ENCODE measurements around the gene METTL17.
"Not testable (repeated sequence)": the region's sequence is repeated elsewhere in the genome, so short reads cannot be mapped to it uniquely, and the experiment has no call there.

Gene METTL17

GRCh38 chr14:21025371-21026273 lies 35.8 kb downstream of the METTL17 start:
- DNase-seq = no peak

GRCh38 chr14:21026274-21026987 lies 36.7 kb downstream of the METTL17 start:
- DNase-seq = no peak

- no peak for DNase-seq
Measured at GRCh38 chr14:21026988-21027315, 37.2 kb downstream of the METTL17 start.

- DNase-seq = no peak
Measured at GRCh38 chr14:21029917-21030316, 40.1 kb downstream of the METTL17 start, which contains the start of gene TPPP2. Gene TPPP2 (plus strand): TSS chr14:21030217. CDS start chr14:21030582, 365 bp downstream.

- no peak for DNase-seq
Measured at GRCh38 chr14:21030531-21030930, 40.8 kb downstream of the METTL17 start.

GRCh38 chr14:21032326-21033132 lies 42.7 kb downstream of the METTL17 start:
- no peak for DNase-seq

- DNase-seq = no peak
Measured at GRCh38 chr14:21033133-21033698, 43.4 kb downstream of the METTL17 start.

DNA sequence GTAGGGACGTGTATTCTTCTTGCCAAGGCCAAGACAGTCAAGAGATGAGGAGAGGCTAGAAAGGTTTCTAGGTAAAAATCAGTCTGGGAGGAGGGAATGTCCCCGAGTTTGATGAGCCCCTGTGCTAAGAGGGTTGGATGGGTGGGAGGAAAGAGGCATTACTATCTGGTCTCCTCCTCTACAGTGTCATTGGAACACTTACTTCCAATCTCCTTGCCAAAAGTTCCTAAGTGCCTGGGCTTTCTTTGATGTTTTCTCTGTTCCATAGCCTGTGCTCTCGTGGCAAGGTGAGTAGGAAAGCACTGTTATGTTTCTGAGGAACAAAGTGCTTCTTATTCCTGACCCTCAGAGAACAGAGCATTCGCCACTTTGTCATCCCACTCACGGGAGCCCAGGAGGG lies 44.9 kb downstream of the METTL17 start, which contains the start of gene RNASE13:
RNASE13 (minus strand) TSS at position 101 of the 400 bp plus-strand sequence. CDS start 519 bp downstream, outside the sequence.
- DNase-seq = no peak

- no peak for DNase-seq
Measured at GRCh38 chr14:21036751-21037150, 47.0 kb downstream of the METTL17 start.

GRCh38 chr14:21037156-21037555 lies 47.4 kb downstream of the METTL17 start:
- DNase-seq = no peak

GRCh38 chr14:21038441-21039422 lies 49.0 kb downstream of the METTL17 start:
- DNase-seq = no peak

- no peak for DNase-seq
Measured at GRCh38 chr14:21039585-21040369, 50.0 kb downstream of the METTL17 start.

GRCh38 chr14:21040370-21040925 lies 50.7 kb downstream of the METTL17 start:
- no peak for DNase-seq

DNA sequence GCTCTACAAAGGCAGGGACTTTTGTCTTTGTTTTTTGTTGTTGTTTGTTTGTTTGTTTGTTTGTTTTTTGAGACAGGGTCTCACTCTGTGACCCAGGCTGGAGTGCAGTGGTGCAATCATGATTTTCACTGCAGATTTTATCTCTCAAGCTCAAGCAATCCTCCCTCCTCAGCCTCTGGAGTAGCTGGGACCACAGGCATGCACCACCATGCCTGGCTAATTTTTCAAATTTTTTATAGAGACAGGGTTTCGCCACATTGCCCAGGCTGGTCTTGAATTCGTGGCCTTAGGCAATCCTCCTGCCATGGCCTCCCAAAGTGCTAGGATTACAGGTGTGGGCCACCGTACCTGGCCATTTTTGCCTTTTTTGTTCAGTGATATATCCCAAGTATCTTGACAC lies 51.2 kb downstream of the METTL17 start:
- DNase-seq = not testable (repeated sequence)

DNA sequence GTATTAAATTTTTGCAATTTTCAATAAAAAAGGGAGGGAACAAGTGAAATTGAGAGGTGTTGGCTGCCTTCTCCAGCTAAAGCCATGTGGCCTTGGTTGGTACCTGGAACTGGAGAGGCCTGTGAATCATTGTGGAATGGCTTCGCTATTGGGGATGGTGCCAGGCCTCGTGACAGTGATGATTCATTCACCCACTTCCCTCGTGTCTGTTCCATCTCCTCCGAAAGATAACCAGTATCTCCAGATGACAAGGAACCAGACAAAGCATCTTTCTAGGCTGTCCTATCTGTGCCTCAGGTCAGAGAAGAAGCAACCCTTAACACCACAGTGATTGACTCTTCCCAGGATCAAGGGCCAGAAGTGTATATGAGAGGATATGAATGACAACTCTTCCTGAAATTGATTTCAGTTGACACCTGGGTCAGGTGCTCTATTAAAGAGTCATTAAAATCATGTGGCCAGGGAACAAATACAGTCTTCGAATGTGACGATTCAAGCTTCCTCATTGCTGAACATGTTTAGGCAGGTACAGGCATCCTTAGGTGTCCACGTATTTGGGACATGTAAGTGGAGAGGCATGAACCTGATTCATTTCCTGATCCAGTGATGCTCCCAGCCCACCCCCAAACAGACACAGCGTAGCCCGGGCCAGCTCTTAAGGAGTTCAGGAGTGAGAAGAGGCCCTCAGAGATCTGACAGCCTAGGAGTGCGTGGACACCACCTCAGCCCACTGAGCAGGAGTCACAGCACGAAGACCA lies 52.1 kb downstream of the METTL17 start, which contains the start of gene RNASE7:
RNASE7 (plus strand) TSS at position 687 of the 758 bp plus-strand sequence. CDS start 631 bp downstream, outside the sequence.
- DNase-seq = no peak

- DNase-seq = no peak
Measured at GRCh38 chr14:21042918-21043317, 53.1 kb downstream of the METTL17 start.

- no peak for DNase-seq
Measured at GRCh38 chr14:21043387-21043973, 53.7 kb downstream of the METTL17 start.

DNA sequence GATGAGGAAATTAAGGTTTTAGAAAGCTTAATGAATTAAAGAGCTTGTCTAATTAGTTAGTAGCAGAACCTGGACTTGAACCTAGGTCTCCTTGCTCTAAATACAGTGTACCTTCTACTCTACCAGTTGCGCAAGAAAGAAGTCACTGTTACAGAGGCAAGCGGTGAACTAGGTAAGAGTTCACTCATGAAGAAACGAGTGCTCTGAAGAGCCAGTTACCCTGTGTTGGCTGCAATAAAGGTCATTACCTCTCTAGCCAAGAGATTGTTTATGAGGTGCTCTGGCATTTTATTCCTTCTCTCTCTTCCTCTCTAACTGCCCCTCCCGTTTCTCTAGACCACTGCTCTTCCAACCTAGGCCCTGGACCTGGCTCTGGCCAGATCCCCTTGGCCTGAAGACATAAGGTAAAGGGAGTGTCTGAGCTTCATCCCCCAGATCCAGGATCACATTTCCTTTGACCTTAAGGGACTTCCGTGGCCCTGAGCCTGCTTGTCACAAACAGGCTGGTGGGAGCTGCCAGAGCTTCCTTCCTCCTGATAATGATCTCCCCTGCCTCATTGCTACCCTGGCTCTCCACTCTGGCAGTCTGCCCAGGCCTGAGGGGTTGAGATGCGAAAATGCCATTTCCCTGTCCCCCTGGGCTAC lies 54.3 kb downstream of the METTL17 start:
- no peak for DNase-seq

Data from stimulated activated CD4-positive, alpha-beta T cell treated with anti-CD3 and anti-CD28 coated beads, Interleukin-2, amount 100 ng/mL, for 24 hours (primary cell).